SIG-M5 treated with dmso at 0.1 percent for 504 hours (cell line): ENCODE results near the gene RCCD1.
"Not testable (repeated sequence)": the region's sequence is repeated elsewhere in the genome, so short reads cannot be mapped to it uniquely, and the experiment has no call there.

Source experiments
- DNase-seq: peaks from one replicate; lab custom pipeline; 2025; ENCODE audit not compliant: unreplicated experiment; lab: John Stamatoyannopoulos, UW

Gene RCCD1

DNA sequence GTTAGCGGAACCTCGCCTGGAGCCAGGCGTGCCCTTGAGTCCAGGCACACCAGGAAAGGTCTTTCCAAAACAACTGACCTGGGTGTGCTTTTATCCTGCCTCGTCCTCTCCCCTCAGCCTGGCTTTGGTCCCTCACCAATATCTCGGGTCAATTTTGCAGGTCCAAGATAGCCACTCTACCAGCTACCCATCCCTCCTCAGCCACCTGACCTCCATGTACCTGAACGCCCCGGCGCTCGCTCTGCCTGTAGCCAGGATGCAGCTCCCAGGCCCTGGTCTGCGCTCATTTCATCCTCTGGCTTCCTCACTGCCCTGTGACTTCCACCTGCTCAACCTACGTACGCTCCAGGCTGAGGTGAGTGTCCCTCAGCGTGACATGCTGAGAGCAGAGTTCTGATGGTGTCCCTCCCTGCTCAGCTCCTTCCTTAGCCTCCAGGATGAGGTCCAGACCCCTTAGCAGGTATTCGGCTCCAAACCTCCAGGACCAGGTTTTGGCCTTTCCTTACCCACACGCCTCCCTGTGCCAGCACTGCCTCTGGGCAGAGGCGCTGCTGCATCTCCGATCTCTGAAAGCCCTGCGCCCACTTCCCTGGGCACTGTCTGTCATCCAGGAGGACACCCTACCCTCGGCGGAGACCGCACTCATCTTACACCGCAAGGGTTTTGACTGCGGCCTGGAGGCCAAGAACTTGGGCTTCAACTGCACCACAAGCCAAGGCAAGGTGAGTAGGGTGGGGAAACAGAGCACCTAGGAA lies 36.5 kb upstream of the RCCD1 start:
- no peak for DNase-seq

DNA sequence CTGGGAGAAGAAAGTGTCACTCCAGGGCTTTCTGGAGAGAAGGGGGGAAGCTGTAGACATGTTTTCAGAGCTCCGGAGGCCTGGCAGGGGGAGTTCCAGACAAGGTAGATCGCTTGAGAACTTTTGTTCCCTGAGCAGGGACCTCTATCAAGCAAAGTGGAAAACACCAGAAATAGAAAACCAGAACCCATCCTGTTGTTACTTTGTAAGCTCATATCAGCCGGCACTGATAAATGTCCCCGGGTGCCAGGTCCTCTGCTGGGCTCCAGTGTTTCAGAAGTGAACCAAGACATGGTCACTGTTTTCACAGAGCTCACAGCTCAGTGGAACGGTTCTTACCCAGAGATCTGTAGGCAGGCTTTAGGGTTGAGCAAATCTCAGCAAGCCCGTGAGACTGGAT lies 35.8 kb upstream of the RCCD1 start:
- no peak for DNase-seq

DNA sequence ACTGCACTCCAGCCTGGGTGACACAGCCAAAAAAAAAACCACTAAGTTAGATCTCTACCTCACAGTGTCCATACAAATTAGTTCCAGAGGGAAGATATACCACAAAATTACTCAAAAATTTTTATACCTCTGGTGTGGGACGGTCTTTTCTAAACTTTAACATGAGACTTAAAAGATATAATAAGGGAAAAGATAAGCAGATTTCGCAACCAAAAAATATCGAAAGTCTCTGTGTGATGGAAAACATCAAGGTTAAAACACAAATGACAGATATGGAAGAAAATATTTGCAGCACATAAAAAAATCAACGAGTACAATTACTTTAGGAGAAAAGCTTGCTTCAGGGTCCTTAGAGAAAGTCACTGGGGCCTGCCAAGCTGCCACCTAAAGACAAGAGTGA lies 32.8 kb upstream of the RCCD1 start:
- no peak for DNase-seq

DNA sequence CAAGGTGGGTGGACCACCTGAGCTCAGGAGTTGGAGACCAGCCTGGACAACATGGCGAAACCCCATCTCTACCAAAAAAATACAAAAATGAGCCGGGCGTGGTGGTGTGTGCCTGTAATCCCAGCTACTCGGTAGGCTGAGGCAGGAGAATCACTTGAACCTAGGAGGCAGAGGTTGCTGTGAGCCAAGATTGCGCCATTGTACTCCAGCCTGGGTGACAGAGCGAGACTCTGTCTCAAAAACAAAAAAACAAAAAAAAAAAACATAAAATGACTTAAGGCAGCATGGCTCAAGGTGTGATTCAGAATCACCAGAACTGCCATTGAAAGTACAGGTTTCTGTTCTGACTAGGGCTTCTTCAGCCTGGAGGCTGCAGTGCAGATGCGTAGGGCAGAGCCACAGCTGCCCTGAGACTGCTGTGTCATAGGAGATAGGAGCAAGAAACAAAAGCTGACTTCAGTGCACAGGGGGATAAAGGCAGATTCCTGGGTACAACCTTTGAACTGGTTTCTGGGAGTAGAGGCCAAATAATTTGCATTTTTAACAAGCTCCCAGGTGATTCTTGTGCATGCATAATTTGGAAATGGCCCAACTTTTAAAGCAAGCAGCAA lies 31.9 kb upstream of the RCCD1 start:
- not testable (repeated sequence) for DNase-seq

DNA sequence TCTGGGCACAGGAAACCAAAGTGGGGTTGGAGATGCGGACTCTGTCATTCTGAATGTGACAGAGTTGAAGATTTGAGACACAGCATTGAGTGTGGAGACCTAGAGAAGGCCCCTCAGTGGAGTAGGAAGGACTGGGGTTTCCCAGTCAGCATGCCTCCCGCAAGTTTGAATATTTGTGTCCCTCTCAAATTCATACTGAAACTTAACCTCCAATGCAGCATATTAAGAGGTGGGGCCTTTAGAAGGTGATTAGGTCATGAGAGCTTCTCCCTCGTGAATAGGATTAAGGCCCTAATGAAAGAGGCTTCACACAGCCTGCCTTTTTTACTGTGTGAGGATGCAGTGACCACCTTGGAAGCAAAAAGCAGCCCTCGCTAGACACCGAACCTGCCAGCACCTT lies 30.3 kb upstream of the RCCD1 start:
- no peak for DNase-seq

DNA sequence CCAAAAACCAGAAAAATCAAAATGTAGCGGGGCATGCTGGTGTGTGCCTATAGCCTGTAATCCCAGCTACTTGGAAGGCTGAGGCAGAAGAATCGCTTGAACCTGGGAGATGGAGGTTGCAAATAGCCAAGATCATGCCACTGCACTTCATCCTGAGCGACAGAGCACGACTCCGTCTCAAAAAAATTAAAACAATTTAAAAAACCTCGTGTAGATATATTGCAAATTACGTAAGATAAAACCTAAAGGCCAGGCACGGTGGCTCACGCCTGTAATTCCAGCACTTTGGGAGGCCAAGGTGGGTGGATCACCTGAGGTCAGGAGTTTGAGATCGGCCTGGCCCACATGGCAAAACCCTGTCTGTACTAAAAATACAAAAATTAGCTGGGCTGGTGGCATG lies 27.9 kb upstream of the RCCD1 start:
- not testable (repeated sequence) for DNase-seq

DNA sequence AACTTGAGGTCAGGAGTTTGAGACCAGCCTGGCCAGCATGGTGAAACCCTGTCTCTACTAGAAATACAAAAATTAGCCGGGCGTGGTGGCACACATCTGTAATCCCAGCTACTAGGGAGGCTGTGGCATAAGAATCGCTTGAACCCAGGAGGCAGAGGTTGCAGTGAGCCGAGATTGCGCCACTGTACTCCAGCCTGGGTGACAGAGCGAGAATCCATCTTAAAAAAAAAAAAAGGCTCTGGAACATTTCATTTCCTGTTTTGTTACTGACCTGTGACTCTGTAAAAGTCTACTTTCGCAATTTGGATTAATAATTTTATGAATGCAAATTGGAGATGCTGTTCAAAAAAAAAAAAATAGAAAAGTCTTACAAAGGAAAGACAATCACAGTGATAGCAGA lies 26.6 kb upstream of the RCCD1 start:
- DNase-seq = peak; percentile 22

DNA sequence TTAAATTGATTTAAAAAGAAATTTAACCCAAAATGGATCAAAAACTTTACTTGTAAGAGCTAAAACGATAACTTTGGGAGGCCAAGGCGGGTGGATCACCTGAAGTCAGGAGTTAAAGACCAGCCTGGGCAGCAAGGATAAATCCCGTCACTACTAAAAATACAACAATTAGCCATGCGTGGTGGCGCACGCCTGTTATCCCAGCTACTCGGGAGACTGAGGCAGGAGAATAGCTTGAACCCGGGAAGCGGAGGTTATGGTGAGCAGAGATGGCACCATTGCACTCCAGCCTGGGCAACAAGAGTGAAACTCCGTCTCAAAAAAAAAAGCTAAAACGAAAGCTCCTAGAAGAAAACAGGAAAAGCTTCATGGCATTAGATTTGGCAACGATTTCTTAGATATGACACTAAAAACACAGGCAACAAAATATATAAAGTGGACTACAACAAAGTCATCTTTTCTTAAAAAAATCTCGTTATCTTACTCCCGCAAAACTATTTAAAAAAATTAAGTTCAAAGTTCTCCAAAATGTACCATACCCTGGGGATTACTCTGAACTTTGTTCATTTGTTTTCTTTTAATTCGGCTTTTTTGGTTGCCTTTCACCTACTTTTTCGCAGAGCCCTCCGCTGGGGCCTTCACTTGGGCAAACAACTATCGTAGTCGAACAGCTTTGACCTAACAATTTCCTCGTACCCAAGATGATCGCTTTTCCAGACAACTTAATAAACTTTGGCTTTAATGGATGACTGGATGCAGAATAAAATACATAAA lies 25.3 kb upstream of the RCCD1 start:
- no peak for DNase-seq

DNA sequence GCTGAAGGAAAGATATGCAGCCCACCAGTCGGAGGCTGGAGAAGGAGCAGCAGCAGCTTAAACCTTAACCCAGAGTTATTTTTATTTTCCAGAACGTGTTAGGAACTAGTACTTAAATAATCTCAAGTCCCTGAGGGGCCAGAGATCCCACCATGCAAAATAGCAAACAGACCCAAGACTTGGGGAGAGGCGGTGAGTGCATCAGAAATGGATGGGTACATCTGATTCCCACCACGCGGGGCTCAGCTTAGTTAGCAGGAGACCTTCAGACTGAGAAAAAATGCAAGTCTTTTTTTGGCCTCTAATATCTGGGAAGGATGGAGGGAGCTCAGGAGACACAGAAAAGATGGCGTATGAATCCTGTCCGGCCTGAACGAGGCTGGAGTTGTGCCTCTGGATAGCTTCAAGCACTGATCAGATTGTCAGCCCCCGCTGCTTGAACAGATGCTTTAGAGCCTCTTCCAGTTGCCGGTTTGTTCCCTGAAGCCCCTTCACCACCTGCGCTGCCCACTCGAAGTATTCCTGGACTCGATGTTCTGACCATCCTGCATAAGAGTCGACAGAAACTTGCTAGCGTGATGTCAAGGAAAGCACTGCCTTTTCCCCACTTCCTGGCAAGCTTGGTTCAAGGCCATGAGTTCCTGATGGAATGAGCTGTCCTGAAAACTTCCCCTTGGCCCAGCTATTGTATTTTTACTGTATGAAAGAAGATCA lies 23.7 kb upstream of the RCCD1 start:
- DNase-seq = no peak

DNA sequence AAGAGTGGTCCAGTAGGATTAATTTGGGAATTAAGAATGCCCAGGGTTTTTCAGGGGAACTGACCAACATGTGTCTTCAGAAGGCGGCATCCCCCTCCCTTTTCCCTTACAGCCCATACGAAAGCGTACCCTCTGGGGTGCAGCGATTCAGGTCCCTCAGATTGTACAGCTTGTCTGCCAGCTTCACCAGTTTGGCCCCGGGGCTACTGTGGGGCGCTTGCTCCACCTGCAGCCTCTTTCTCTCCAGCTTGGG lies 23.2 kb upstream of the RCCD1 start:
- no peak for DNase-seq

DNA sequence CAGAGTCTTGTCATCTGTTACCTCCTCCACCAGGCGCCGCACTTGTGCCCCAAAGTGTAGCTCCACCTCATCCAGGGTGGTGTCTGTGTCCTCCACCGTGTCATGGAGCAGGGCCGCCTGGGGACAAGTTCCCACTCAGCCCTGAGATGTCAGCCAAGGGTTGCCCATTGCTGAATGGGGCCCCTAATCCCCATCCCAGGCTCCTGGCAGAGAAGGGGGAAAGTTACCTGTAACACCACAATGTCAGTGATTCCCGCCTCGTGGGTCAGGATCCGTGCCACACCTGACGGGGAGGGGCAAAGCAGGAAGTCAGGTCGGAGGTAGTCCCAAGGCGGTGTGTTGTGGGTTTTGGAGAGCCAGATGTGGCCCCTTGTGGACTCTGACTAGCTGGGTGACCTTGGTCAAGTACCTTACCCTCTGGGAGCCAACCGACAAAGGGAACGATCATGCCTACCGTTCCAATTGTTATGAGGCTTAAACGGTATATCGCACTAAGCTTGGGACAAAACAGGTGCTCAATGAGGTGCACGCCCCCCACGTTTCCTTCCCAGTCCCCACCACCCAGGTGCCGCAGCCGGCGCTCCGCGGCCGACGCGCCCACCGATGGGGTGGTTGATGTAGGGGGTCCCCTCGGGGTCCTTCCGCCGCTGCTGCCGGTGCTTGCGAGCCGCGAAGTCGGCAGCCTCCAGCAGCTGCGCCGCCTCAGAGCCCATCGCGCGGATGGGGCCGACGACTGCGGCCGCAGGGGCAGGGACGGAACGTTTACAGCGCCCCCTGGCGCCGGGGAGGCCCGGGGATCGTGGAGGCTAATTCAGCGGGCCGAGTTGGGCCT lies 22.6 kb upstream of the RCCD1 start, which contains the start of gene HDDC3:
Gene HDDC3, minus strand, starts transcription at position 722 of the 832 bp plus-strand sequence. Its CDS starts 9 bp downstream, at position 713.
- peak; percentile 92 for DNase-seq

DNA sequence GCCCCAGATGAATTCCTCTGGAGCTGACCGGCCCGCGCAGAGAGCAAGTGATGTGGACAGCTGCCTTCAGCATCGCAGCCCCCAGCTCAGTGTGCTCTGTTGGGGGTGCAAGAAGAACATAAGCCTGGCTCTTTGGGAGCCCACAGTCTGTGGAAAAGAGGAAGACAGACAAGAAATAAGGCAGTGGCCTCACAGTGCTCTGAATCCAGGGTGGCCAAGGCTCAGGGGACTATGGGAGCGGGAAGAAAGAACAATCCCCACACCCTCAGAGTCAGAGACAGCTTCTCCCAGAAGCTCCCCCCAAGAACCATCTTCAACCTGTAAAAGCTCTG lies 22.1 kb upstream of the RCCD1 start:
- no peak for DNase-seq

DNA sequence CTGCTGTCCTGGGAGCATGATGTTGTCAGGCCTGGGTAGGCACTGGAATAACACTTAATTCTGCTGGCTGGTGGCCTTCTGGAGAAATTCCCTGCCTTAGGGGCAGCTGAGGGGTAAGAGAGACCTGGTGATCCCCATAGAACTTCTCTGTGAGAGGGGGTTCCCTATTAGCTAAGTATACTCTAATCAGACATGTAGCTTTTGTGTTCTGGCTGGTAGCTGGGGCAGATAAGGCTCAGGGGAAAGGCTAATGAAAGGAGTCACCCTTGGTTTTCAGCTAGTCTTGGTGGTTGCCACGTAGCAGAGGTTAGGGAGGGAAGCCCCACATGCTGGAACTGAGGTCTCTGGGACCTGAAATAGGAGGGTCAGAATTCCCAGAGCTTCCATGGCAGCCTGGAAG lies 21.4 kb upstream of the RCCD1 start:
- no peak for DNase-seq

DNA sequence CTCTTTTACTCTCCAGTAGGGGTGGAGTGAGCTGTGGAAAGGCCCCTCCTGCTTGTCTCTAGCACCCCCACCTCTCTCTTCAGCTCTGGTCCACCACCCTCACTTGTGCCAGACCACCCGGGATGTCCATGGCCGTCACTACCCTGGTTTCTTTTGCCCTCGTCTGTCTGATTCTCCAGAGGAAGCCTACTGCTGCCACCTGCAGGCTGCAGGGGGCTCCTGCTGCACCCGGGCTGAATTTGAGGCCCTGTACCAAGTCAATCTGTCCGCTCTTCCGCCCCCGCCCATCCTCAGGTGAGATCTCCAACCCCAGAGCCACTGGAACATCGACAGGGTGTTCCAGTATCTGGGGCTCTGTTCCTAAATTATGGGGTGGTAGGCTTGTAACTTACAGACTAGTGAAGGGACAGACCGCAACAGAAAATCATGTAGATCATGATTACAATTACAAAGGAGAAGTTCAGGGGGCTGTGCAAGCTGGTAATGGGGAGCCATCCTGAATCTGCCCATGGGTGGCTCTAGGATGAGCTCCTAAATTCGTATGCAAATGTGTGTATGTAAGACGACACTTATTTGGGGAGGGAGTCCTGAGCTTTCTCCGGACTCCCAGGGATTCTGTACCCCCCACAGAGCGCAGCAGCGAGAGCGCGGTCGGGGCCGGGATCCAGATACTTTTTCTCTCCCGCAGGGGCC lies 20.3 kb upstream of the RCCD1 start:
- peak; percentile 85 for DNase-seq

DNA sequence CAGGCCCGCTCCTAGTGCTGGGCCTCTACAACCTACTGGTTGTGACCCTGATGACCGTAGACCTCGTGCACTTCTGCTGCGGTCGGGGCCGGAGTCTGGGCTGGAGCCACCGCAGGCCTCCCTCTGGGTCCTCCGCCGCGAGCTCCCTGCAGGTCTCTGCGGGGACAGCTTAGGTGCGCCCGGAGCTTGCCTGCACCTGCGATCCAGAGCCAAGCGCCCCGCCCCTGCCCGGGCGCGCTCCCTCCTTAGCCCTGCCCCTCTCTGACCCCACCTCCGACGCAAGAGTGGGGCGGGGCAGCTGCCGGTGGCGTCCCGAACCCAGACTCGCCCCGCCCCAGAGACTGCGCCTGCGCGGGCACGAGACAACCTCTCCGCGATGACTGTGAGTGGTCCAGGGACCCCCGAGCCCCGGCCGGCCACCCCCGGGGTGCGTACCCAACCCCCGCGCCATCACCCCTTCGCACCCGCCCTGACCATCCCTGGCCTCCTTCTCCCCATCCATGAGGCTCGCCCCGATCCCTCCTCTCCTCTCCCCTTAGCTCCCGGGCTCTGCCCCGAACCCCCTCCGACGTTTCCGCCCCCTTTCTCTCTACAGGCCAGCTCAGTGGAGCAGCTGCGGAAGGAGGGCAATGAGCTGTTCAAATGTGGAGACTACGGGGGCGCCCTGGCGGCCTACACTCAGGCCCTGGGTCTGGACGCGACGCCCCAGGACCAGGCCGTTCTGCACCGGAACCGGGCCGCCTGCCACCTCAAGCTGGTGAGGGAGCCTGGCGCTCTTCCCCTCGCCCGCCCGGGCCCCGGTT lies 19.5 kb upstream of the RCCD1 start, which contains the start of gene UNC45A:
Gene UNC45A, plus strand, starts transcription at position 337 of the 803 bp plus-strand sequence. Its CDS starts 40 bp downstream, at position 377.
- DNase-seq = peak; percentile 84

DNA sequence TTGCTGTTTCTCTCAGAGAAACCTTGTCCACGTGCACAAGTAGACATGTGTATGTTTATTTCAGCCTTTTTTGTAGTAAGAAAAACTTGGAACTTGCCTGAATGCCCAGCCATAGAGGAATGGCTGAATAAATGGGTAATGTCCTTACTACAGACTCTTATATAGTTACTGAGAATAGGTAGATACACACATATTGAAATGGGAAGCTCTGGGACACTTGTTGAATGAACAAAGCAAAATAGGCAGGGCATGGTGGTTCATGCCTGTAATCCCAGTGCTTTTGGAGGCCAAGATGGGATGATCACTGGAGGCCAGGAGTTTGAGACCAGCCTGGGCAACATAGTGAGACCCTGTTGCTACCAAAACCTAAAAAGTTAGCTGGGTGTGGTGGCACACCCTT lies 17.9 kb upstream of the RCCD1 start:
- no peak for DNase-seq

DNA sequence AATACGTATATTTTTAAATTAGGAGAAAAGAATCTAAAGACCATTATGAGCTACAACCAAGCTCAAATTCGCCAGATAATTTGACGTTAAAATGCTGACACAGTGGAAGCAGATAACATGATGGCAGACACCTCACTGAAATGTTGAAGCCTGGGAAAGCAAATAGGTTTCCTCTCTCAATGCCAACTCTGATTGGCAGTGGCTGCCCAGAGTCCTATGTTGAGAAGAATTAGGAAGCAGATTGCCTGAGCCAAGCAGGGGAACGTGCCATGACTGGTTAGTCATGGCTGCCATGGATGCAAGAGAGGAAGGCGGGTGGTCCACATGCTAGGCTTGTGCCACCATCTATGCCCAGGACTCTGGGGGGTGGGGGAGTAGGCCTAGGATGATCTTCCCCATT lies 16.4 kb upstream of the RCCD1 start:
- DNase-seq = no peak

DNA sequence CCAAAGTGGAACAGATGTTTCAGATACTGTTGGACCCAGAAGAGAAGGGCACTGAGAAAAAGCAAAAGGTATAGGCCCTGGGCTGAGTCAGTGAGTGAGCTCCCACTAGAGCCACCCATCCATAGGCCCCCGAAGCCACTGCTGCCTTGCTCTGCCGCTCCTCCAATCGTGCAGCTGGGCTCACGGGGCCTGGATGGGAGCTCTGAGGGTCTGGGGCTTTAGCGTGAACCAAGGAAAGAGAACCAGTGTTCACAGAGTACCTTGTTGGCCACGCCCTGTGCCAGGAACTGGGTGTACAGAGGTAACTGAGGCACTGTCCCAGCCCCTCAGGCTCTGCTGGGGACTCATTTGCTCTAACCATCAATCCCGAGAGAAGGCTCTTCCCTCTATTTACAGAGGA lies 14.9 kb upstream of the RCCD1 start:
- no peak for DNase-seq

DNA sequence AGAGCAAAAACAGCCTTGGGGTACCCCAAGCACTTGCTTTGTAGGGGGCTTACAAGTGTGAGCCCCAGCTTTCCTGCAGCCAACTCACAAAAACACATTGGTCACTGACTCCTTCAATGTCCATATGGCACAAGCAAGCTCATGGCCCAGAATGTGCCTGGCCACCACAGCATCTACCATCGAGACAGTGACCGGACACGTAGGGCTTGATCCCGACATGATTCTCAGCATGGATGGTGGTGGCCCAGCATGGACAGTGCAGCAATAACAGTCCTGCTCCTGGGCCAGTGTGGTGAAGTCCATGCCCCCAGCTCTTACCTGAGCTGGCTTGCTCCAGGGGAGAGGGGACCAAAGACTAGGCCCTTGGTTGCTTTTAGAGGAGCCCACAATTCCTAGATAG lies 13.6 kb upstream of the RCCD1 start:
- DNase-seq = no peak
